SJSA1 (cell line): ENCODE results near the gene RAPGEF1. TPM values are rescaled to one million over a fixed set of nuclear protein-coding genes. Genes with fewer than 3 reads are reported as not detected.

ENCODE experiments used
- DNase-seq, 2 experiments: peaks; one replicate each; pipeline ENCODE4 v3.0.0-alpha.2; 2015 to 2020; ENCODE audit warnings: low spot score in 2 of 2, low read depth in 1 of 2
- H3K27ac ChIP-seq: fragments of 250-450 bp; sonication (Bioruptor Pico); 2 replicates; pipeline ENCODE4 v1.5.1; 2020; ENCODE audit warnings: mild to moderate bottlenecking, moderate library complexity
- H3K27me3 ChIP-seq: fragments of 250-450 bp; sonication (Bioruptor Pico); replicated peaks from 2 replicates; pipeline ENCODE4 v1.5.1; 2020; ENCODE audit warnings: mild to moderate bottlenecking, moderate library complexity
- H3K36me3 ChIP-seq: fragments of 250-450 bp; sonication (Bioruptor Pico); 2 replicates; pipeline ENCODE4 v1.5.1; 2020; ENCODE audit warnings: mild to moderate bottlenecking
- H3K4me1 ChIP-seq: fragments of 250-450 bp; sonication (Bioruptor Pico); replicated peaks from 2 replicates; pipeline ENCODE4 v1.6.1; 2021; ENCODE audit warnings: mild to moderate bottlenecking
- H3K4me3 ChIP-seq: fragments of 250-450 bp; sonication (Bioruptor Pico); 2 replicates; pipeline ENCODE4 v1.5.1; 2020; ENCODE audit warnings: mild to moderate bottlenecking
- H3K9me3 ChIP-seq: fragments of 250-450 bp; sonication (Bioruptor Pico); replicated peaks from 2 replicates; pipeline ENCODE4 v1.5.1; 2020; ENCODE audit warnings: mild to moderate bottlenecking
- total RNA-seq: library from RNA; depleted of rRNA; stranded (reverse); fragments of >200 nt; shearing (Covaris generic); gene quantifications from 2 replicates; pipeline ENCODE4 v1.2.3, GENCODE V29; 2014

Gene RAPGEF1
- total RNA-seq, 1 experiment from 2014 or later = 23.6 TPM

DNA sequence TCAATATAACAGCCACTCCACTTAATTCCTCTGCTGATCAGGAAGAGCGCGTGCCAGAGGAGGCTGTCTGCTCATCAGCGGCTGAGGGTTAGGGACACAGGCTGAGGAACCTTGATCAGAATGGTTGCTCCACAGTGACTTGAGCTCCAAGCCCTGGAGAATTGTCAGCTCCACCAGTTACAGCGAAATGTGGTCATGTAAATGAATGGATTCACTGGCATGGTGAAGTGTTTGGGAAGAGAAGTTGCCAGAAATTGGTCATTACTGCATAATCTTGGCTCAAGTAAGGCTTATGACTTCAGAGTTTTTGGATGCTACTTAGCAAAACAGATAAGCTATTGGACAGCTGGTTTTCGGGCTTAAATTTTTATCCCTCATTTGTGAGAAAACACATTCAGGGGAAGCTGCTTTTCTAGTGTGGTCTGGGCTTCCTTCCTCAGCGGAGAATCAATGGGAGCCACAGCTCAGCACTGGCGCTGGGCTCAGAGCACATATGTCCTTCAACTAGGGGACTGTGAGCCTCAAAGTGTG is 129.6 kb downstream of the RAPGEF1 start:
- Histone ChIP-seq H3K36me3 (no peaks in the 10 kb centered on the region; the same call in 1 of the 2 replicates), H3K27me3 (no peaks in the 10 kb centered on the region), H3K27ac (no peak overlapping the region), H3K4me1 (peaks cover 45% of the 10 kb centered on the region), H3K9me3 (no peaks in the 10 kb centered on the region), H3K4me3 (no peak overlapping the region)
- no peak for DNase-seq

DNA sequence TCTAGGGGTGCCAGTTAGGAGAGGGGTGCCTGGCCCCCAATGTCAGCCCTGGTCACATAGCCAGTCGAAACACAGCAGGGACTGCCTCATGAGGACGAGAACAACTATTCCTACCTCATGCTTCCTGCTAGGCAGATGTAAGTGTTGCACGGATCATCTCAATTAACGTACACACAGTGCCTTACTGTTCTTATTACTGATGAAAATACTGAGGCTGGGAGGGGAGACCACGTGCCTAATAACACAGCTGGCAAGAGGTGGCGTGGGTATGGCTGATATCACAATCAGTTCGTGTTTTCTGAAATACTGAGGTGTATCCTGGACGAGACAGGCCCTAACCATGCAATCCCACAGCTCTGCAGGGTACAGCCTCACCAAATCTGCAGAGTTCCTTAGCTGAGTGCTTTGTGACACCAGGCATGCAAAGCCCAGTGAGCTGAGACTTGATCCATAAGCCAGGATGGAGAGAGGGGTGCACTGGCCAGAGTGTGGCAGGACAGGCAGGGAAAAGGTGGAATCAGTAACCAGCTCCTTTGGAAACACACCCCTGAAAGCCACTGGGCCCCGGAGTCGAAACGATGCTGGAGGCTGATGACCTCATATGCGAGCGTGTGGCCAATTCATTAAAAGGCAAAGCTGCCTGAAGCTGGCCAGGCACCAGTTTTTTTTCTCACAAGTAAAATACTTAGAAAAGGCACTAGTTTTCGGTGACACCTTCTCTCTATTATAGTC is 130.6 kb downstream of the RAPGEF1 start:
- peaks cover 45% of the 10 kb centered on the region for H3K4me1 ChIP-seq
- DNase-seq = peak in 1 of 2 experiments; percentile 40
- no peaks in the 10 kb centered on the region; the same call in 1 of the 2 replicates for H3K36me3 ChIP-seq
- peak overlapping the region; percentile 75 for H3K27ac ChIP-seq
- no peaks in the 10 kb centered on the region for H3K27me3 ChIP-seq
- no peak overlapping the region for H3K4me3 ChIP-seq
- no peaks in the 10 kb centered on the region for H3K9me3 ChIP-seq

DNA sequence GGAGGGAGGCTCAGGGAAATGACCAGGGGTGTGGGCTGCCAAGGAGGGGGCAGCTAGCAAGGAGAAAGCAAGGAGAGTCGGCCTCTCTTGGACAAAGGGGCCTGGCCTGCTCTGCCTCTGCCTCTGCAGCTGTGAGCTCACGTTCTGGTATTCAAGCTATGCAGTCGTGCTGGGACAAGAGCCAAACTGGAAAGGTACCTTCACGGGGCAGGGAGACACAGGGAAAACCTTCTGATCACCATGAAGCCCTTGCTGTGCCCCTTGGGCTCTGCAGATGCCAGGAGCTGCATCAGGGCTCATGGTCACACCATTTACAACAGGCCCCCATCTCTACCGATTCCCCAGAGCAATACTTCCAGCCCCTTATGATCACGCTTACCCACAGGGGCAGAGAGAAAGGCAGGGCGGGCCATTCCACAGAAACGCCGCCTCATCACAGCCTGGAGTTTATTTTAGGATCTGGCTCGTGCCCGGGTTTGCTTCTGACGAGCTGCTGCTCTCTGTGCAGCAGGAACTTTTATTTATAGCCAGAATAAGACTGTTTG is 131.3 kb downstream of the RAPGEF1 start:
- Histone ChIP-seq H3K27me3 (no peaks in the 10 kb centered on the region), H3K27ac (peak overlapping the region; percentile 75), H3K4me3 (no peak overlapping the region), H3K4me1 (peaks cover 45% of the 10 kb centered on the region), H3K9me3 (no peaks in the 10 kb centered on the region), H3K36me3 (no peaks in the 10 kb centered on the region; the same call in 1 of the 2 replicates)
- DNase-seq = peak; percentile 87 to 88

DNA sequence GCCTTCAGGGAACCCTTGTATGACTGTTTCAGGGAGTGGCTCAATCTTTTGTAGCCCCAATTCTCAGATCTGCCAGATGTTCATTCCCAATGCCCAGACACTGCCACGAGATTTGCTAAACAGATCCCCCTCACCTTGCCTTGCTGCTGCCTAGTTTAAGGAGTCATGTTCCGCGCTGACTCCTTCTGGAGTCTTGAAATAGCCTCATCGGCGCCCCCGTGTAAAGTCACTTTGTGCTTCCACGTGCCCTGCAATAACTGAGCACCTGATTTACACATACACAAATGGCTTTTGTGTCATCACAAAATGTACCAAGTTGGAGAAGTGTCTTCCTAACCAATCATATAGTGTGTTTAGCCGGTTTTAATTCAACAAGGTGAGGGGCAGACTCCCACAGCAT is 132.3 kb downstream of the RAPGEF1 start:
- Histone ChIP-seq H3K9me3 (no peaks in the 10 kb centered on the region), H3K4me1 (peaks cover 45% of the 10 kb centered on the region), H3K36me3 (no peaks in the 10 kb centered on the region; the same call in 1 of the 2 replicates), H3K27me3 (no peaks in the 10 kb centered on the region), H3K27ac (no peak overlapping the region), H3K4me3 (no peak overlapping the region)
- no peak for DNase-seq

DNA sequence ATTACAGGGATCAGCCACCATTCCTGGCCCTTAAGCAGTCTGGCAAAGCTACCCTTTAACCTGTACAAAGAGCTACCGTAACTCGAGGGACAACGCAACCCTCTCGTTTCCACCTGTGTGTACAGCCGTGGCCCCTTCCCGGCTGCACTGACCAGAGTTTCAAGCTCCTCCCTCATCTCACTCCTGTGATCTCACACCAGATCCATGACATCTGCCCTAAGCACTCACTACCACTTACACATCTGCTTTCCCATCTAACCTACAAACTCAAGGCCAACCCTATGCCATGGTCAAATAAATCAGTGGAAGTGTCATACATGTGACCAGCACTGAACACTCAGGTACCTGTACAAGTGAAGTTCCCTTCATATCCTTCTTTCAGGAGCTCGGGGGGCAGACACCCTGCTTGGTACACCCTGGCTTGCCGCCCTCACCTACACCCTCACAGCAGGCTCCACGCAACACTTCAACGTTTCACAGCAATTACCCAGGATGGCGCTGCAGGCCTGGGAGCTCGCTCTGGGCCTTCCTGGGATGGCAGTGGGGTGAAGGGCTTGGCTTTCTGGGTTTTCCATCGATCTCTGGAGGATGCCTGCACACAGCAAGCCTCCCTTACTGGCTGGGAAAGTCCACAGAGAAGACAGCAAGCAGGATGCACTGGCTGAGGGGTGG is 132.8 kb downstream of the RAPGEF1 start:
- H3K9me3 ChIP-seq = no peaks in the 10 kb centered on the region
- H3K36me3 ChIP-seq = no peaks in the 10 kb centered on the region; the same call in 1 of the 2 replicates
- H3K27me3 ChIP-seq = no peaks in the 10 kb centered on the region
- no peak for DNase-seq
- no peak overlapping the region for H3K27ac ChIP-seq
- H3K4me1 ChIP-seq = peaks cover 45% of the 10 kb centered on the region
- no peak overlapping the region for H3K4me3 ChIP-seq

DNA sequence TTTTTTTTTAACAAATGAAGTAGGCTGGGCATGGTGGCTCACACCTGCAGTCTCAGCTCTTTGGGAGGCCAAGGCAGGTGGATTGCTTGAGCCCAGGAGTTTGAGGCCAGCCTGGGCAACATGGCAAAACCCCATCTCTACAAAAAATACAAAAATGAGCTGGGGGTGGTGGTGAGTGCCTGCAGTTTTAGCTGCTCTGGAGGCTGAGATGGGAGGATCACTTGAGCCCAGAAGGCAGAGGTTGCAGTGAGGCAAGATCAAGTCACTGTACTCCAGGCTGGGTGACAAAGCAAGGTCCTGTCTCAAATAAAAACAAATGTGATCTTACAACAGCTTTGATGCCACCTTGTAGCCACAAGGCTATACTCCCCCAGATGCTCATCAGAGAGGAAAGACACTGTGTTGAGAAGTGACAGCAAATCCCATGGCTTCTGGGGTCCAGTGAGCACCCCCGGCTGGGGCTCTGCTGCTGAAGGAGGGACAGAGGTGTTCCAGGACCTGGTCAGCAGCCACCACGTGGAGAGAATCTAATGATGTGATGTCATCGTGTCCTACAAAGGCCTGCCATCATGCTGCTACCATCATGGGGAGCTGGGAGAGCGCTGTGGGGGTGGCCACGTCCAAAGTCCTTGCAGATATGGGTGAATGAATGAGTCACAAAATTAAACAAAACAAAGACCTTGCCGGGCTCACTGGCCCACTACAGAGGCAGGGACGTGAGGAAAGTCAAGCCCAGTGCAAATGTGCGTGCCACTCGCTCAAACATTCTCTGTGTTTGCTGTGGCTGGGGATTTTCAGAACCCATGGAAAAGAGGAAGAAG is 133.9 kb downstream of the RAPGEF1 start:
- no peak overlapping the region for H3K4me3 ChIP-seq
- no peaks in the 10 kb centered on the region for H3K27me3 ChIP-seq
- H3K36me3 ChIP-seq = no peaks in the 10 kb centered on the region; the same call in 1 of the 2 replicates
- DNase-seq = peak; percentile 54 to 75
- H3K9me3 ChIP-seq = no peaks in the 10 kb centered on the region
- peaks cover 45% of the 10 kb centered on the region for H3K4me1 ChIP-seq
- no peak overlapping the region for H3K27ac ChIP-seq

DNA sequence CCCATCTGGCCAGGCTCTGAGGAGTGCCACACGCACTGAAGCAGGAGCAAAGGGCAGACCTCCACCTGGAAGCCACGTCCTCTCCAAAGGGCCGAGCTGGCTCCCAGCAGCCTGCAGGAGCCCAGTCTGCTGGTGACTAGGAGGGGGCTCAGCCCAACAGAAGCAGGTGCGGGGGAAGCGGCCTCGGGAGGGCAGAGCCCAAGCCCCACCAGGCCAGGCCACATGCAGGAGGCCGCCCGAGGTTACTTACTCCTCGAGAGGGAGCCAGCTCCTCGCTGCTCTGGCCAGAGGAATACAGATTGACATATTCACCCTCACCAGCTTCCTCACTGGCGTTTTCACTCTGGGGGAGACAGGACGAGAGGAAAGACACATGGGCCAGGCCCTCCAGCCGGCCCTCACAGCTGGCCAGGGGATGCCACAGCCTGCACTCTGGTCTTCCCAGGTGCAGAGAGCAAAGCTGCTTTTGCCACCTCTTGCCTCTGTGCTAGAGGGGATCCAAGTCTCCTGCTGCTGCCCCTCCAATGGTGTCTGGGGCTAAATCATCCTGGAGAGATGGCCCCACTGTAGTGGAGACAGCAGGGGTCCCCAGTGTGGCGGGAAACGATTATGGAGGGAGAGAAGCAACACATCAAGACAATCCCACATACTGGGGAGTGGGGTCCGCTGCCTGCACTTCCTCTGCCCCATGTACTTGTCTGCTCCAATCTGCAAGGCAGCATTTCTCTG is 136.0 kb downstream of the RAPGEF1 start:
- no peaks in the 10 kb centered on the region for H3K9me3 ChIP-seq
- H3K36me3 ChIP-seq = no peaks in the 10 kb centered on the region; the same call in 1 of the 2 replicates
- peaks cover 31% of the 10 kb centered on the region for H3K4me1 ChIP-seq
- DNase-seq = peak in 1 of 2 experiments; percentile 36
- H3K27me3 ChIP-seq = no peaks in the 10 kb centered on the region
- no peak overlapping the region for H3K27ac ChIP-seq
- H3K4me3 ChIP-seq = no peak overlapping the region

DNA sequence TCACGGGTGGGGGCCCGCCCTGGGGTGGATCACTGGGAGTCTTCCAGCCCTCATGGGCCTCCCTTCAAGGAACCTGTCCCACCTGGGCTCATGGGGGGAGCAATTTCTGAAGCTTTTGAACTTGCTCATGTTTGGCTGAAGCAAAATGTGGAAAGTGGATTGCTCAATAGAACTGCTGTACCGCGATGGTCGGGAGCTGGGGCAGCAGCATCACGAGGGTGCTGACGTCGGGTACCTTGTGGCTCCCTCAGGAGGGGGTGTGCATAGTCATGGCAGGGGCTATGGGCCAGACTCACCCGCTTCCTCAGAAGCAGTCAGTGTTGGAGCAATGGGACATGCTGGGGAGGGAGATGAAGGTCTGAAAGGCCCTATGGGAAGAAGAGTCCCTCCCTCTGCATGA is 136.7 kb downstream of the RAPGEF1 start:
- H3K27ac ChIP-seq = no peak overlapping the region
- no peak overlapping the region for H3K4me3 ChIP-seq
- no peaks in the 10 kb centered on the region for H3K9me3 ChIP-seq
- H3K36me3 ChIP-seq = no peaks in the 10 kb centered on the region; the same call in 1 of the 2 replicates
- no peak for DNase-seq
- H3K27me3 ChIP-seq = no peaks in the 10 kb centered on the region
- H3K4me1 ChIP-seq = peaks cover 24% of the 10 kb centered on the region

DNA sequence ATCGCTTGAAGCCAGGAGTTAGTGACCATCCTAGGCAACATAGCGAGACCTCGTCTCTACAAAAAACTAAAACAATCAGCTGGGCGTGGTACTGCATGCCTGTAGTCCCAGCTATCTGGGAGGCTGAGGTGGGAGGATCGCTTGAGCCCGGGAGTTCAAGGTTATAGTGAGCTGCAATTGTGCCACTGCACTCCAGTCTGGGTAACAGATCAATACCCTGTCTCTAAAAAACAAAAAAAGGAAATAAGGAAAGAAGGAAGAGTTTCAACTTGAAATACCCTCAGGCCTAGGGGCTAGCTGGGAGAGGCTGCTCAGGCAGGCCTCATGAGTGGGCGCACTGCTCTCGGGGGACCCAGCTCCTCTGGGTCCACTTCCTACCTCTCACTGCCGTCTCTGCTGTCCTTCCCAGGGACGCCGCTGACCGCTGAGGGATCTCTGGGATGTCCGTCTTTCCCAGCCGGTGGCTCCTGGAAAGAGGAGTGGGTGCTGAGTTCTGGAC is 138.1 kb downstream of the RAPGEF1 start:
- Histone ChIP-seq H3K36me3 (peaks cover 2% of the 10 kb centered on the region; the same call in 1 of the 2 replicates), H3K4me3 (no peak overlapping the region), H3K9me3 (no peaks in the 10 kb centered on the region), H3K27me3 (no peaks in the 10 kb centered on the region), H3K4me1 (peaks cover 9% of the 10 kb centered on the region), H3K27ac (no peak overlapping the region)
- DNase-seq = no peak

DNA sequence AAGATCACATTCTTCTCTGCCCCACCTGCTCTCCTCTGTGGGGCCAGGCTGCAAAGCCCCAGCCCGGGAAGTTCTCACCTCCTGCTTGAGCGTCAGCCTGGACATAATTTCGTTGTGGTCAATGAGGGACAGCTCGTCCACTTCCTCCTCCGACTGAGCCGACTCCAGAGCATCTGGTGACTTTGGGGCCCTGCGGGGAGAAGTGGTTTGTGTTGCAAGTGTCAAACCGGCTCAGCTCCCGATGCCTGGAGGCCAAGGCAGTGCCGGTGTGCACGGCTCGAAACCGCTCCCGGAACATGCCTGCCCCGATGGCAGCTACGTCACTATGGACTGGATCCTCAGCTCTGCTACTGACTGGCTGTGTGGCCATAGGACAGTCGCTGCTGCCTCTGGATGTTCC is 141.8 kb downstream of the RAPGEF1 start:
- DNase-seq = peak in 1 of 2 experiments; percentile 41
- no peak overlapping the region for H3K27ac ChIP-seq
- no peak overlapping the region for H3K4me3 ChIP-seq
- no peaks in the 10 kb centered on the region for H3K4me1 ChIP-seq
- peaks cover 10% of the 10 kb centered on the region for H3K36me3 ChIP-seq
- no peaks in the 10 kb centered on the region for H3K27me3 ChIP-seq
- H3K9me3 ChIP-seq = no peaks in the 10 kb centered on the region

DNA sequence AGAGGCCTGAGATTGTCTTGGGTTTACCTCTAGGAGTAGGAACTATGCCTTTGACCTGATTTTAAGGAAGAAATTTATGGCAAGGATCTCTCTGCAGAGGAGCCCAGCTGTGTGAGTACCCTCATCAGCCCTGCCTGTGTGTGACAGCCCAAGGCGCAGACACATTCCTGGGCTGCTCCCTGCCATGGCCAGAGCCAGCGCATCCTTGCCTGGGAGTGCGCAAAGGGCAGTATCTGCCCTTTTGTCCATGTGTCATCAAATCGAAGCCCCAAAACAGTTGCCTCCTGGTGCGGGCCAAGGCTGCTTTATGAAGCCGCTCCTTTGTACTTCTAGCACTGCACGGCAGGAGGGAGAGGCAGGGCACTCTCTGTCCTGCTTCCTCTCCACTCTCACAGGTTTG is 142.6 kb downstream of the RAPGEF1 start:
- Histone ChIP-seq H3K27me3 (no peaks in the 10 kb centered on the region), H3K36me3 (peaks cover 10% of the 10 kb centered on the region), H3K4me3 (no peak overlapping the region), H3K9me3 (no peaks in the 10 kb centered on the region), H3K4me1 (no peaks in the 10 kb centered on the region), H3K27ac (no peak overlapping the region)
- DNase-seq = no peak

DNA sequence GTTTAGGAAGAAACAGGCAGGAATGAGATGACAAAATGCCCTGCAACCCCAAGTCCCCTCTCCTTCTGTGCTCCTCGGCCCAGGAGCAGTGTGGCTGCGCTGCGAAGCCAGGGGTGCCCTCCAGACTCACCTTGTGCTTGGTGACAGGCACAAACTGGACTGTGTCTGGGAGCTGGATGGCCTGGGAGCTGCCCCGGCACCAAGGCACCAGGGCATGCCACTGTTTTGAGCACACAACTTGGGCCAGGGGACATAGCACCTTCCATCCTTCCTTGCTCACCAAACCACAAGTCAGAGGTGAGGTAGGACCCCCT is 143.5 kb downstream of the RAPGEF1 start:
- Histone ChIP-seq H3K9me3 (no peaks in the 10 kb centered on the region), H3K4me1 (peaks cover under 1% of the 10 kb centered on the region; the same call in 1 of the 2 replicates), H3K4me3 (no peak overlapping the region), H3K36me3 (peaks cover 12% of the 10 kb centered on the region), H3K27me3 (no peaks in the 10 kb centered on the region), H3K27ac (no peak overlapping the region)
- no peak for DNase-seq
